Forelimb muscle (tissue), 1 donor: Measurements from ENCODE around the gene CHD9. TPM values are rescaled to one million over a fixed set of nuclear protein-coding genes. Genes with fewer than 3 reads are reported as not detected.
"Not testable (repeated sequence)": the region's sequence is repeated elsewhere in the genome, so short reads cannot be mapped to it uniquely, and the experiment has no call there.

Experiments used
- DNase-seq: peaks from one replicate; pipeline ENCODE4 v3.0.0-alpha.2; 2013; ENCODE audit warnings: low read depth
- polyA plus RNA-seq: library from polyadenylated mRNA; unstranded; fragments of 120-200 nt; gene quantifications from one replicate; pipeline ENCODE4 v1.2.1, GENCODE V29; 2013; ENCODE audit not compliant: insufficient read length

The CHD9 gene
- polyA plus RNA-seq, 1 donor: 45.5 TPM

DNA sequence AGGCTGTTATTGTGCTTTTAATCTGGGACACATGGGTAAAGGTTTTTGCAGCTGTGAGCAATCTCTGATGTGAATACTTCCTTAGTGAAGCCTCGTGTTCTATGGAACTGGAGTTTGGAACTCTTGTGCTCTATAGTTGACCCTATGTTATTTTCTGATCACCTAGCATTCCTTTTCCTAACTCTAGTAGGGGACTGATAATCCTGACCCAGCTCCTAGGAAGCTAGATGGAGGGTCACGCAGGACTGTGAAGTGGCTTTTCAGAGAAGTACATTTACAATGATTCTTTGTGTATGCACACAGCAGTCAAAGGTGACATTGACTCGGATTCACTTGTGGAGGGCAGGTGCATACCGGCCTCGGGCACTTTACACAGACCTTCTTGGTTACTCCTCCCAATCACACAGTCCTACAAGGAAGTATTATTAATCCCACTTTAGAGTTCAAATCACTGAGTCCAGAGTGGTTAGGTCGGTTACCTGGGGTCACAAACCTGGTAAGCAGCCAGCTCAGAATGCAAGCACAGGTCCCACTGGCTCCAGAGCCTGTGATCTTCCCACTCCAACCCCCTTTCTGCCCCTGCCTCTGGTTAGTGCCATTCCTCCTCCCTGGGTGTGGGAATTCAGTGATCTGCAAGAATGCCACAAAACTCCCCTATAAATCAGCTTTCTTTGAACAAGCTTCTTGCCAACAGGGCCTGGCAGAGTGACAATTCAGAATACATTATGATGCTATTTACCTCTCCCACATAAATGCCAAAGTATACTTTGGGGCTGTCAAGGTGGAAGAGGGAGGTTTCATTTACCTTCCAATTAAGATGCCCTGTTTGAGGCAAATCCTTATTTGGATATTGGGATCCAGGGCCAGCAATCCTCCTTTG is 9.2 kb upstream of the CHD9 start:
- no peak for DNase-seq

DNA sequence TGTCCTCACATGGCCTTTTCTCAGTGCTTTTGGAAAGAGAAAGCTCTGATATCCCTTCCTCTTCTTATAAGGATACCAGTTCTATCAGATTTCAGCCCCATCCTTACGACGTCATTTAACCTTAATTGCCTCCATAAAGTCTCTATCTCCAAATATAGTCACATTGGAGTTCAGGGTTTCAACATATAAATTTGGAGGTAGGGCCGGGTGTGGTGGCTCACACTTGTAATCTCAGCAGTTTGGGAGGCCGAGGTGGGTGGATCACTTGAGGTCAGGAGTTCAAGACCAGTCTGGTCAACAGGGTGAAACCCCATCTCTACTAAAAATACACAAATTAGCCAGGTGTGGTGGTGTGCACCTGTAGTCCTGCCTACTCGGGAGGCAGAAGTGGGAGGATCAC is 7.3 kb upstream of the CHD9 start:
- DNase-seq: not testable (repeated sequence)

- no peak for DNase-seq
These were observed 6.5 kb upstream of the CHD9 start for GRCh38 chr16:53048139-53048915.

GRCh38 chr16:53051255-53051654 is 3.5 kb upstream of the CHD9 start:
- not testable (repeated sequence) for DNase-seq

DNA sequence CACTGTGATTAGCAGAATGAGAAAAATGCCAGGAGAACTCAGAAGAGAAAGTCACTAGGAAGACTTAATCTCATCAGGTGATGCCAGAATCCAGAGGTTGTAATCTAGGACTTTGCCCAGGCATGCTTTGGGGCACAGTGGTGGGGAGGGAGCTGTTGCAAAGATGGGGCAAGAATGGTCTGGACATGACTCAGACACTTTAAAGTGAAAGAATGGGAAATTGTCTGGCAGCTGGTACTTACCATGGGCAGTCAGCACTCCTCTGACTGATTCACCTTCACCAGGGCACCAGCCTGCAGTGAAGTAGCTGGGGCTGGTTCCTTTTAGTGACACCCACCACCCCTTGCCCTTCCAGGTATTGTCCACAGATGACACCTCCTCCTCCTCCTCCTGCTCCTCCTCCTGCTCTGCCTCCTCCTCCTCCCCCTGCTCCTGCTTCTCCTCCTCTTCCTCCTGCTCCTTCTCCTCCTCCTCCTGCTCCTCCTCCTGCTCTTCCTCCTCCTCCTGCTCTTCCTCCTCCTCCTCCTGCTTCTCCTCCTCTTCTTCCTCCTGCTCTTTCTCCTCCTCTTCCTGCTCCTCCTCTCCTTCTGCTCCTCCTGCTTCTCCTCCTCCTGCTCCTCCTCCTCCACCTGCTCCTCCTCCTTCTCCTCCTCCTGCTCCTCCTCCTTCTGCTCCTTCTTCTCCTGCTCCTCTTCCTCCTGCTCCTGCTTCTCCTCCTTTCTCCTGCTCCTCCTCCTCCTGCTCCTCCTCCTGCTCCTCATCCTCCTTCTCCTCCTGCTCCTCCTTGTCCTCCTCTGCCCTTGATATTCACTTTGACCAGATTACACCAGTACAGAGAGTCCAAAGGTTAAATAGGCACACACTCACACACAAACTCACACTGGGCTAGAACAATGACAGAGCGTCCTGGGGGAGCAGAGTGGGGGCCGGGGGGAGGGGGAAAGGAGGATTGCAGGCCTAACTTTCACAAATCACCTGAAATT is 2.0 kb upstream of the CHD9 start, which contains the start of gene CHD9NB:
Gene CHD9NB (minus strand): TSS at position 379 of the 983 bp plus-strand sequence. CDS start 8,739 bp downstream, outside the sequence.
- DNase-seq: no peak

DNA sequence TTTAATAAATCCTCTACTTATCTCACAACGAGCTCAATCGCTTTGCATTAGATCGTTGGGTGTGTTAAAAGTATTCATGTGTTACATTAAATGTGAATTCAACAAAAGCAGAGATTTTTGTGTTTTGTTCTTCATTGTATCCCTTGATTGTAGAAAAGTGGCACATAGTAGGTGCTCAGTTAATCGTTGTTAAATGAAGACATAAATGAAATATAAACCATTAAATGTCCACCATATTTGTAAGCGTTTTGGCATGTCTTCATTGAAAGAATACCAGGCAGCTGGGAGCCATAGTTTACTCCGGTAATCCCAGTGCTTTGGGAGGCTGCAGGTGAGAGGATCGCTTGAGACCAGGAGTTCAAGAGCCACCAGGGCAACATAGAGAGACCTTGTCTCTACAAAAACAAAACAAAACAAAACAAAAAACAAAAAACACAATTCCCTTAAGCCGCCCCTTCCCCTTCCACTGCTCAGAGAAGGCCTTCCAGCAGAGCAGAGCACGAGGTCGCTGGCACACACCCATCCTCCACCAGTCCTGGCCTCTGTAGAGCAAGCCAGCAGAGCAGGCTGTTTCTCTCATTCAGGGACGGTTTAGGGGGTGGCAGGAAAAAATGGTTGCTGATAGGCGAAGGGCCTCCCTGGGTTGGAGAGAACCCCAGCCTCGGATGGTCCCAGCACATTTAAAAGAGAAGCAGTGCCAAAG is 673 bp upstream of the CHD9 start:
- no peak for DNase-seq

DNA sequence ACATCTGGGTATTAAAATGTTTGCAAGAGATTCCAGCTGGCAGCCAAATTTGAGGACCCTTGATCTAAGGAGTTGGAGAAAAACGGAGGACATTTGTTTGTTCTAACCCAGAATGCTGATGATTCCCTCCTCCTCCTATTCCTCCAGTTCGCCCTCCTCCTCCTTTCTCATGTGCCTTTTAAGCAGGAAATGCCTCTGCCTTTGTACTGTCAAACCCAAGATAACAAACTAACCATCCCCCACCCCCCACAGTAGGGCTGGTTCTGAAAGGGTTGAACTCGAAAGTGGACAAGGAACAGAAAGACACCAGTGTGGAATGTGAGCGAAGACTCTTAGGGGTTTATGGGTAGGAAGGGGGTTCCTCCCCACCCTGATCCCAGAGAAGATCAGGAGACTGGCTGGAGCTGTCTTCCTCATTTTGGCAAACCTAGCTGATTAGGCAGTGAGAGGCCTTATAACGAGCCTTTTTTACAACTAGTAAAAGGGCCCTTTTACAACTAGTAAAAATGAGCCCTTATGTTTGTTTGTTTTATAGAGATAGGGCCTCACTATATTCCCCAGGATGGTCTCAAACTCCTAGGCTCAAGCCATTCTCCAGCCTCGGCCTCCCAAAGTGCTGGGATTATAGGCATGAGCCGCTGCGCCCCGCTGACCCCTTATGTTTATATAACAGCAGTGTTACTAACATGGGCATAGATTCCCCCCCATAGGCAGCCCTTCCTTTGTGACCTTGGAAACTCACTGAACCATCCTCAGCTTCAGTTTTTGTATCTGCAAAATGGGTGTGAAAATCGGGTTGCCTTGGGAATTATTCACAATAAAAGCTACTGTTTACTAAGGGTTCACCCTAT is 975 bp downstream of the CHD9 start:
- DNase-seq: no peak

DNA sequence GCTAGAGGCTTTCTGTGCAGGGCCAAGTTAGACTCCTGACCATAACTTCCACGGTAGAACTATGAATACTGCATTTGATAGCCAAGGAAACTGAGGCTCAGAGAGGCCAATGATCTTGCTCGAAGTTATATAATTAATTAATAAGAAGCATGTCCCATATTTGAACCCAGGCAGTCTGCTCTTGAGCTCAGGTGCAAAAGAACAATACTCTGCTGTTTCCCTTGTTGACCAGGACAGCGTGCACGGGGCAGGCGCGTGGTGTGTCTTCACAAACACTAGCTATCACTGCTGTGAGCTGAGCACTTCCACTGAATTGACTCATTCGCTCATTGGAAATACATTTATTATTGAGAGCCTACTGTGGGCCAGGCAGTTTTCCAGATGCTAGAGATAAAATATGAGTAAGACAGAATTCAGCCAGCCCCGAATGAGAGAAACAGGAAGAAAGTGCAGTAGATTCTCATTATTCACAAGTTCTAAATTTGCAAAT is 1.6 kb downstream of the CHD9 start:
- DNase-seq: no peak

DNA sequence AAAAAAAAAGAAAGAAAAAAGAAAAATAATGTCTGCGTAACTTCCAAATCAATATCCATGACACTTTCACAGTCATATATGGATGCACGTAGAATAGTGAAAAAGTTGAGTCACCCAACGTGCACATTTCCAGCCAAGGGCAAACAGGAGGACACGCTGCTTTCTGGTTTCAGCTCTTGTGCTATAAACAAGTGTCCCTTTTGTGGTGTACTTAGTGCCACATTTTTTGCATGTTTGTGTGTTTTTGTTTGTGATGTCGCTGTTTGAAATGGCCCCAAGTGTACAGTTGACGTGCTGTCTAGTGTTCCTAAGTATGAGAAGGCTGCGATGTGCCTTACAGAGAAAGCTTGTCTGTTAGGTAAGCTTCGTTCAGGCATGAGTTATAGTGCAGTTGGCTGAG is 2.9 kb downstream of the CHD9 start:
- no peak for DNase-seq

GRCh38 chr16:53058441-53058840 is 3.6 kb downstream of the CHD9 start:
- DNase-seq: no peak

- no peak for DNase-seq
These were observed 4.1 kb downstream of the CHD9 start for GRCh38 chr16:53058882-53059281.

GRCh38 chr16:53059672-53060071 is 4.9 kb downstream of the CHD9 start:
- no peak for DNase-seq

GRCh38 chr16:53061256-53061655 is 6.5 kb downstream of the CHD9 start:
- DNase-seq: no peak

DNA sequence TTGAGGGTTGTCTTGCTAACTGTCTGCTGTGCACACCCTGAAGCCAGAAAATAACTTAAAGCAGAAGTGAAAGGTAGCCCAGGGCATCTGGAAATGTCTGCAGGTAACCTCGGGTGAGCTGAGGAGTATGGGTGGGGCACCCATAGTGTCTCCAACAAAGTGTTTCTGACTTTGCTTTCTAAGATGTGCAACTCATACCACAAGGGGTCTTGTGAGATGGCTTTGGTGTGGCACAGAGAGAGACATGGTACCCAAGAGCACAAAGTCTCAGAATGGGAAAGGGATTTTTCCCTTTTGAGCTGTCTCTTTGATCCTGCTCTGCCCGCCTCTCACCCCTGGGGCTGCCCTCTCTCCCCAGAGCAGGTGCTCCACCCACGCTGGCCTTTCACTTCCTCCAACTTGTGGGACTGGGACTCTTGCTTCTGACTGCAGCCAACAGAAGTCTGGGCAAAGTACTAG is 6.9 kb downstream of the CHD9 start:
- no peak for DNase-seq

- no peak for DNase-seq
These were observed 9.3 kb downstream of the CHD9 start for GRCh38 chr16:53064081-53064578.

- no peak for DNase-seq
These were observed 10.8 kb downstream of the CHD9 start for GRCh38 chr16:53065461-53066061.

DNA sequence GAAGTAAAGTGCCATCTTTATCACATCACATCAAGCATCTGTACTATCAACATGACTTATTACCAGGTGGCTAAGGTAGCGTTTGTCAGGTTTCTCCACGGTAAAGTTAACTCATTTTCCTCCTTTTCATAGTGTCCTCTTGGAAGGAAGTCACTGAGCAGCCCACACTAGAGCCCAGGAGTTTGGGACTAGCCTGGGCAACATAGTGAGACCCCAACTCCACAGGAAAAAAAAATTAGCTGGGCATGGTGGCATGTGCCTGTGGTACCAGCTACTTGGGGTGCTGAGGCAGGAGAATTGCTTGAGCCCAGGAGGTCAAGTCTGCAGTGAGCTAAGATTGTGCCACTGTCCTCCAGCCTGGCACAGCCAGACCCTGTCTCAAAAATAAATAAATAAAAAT is 12.9 kb downstream of the CHD9 start:
- no peak for DNase-seq

DNA sequence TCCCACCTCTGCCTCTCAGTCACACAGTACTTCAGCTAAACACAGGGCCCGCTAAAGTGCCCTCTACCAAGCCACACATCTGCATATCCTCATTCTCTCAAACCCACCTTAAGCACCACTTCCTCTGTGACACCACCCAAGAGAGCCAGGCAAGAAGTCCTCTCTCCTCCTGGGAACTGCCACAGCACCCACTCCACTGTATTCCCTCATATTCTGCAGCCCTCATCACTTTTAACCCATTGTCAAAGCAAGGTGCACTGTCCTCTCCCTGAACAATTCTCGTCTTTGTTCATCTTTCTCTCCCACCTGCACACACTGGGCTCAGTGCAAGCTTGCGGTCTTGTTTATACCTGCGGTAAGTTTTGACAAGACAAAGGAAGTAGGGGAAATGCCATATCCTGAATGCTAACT is 13.6 kb downstream of the CHD9 start:
- DNase-seq: no peak

- no peak for DNase-seq
These were observed 15.0 kb downstream of the CHD9 start for GRCh38 chr16:53069772-53070171.
